Body of pancreas (tissue), 4 donors: ENCODE data around the gene WWC2.

Experiments
- POLR2A ChIP-seq, 3 donors: fragments of 450-650 bp; IDR thresholded peaks; one replicate each; pipeline ENCODE4 v1.6.1; 2016; ENCODE audit warnings: antibody characterized with exemption in 3 of 3, mild to moderate bottlenecking in 2 of 3
- TF ChIP-seq, protein P1 (sequence below), 7 experiments: fragments of 450-650 bp in 4 of 7; fragments of 200-600 bp in 3 of 7; sonication (generic) in 3 of 7; IDR thresholded peaks; one replicate each; pipeline ENCODE4 v1.5.1; 2016 to 2019; ENCODE audit warnings: antibody characterized with exemption in 7 of 7

DNA sequence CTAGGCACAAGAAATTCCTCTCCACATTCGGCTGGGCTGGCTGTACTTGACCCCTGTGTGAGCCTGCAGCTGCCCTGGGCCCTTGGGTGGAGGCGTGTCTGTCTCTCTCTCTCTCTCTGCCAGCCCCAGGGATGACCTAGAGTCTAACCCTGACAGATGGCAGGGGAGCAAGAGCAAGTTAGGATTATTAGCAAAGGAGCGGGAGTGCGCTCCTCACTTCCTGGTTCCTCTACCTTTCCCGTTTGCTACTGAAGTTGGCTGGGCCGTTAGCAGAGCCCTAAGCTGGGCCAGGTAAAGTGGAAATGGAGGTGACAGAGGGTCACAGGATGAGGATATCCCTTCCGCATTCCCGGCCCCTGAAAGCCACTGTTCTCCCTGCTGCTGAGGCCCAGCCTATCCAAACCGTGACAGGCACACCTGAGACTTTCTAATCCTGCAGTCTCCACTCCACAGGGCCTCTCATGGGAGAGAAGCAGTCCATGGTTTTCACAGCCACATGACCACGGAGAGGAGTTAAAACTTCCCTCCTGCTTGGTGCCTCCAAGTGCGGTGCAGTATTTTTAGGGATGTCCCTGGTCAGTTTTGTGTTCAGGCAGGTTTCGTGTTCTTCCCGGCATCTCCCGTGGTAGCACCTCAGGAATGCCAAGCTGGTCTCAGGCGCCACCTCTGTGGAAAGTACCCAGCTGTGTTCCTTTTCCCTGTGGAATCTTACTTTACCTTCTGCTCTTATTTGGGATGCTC, 141.7 kb downstream of the WWC2 start:
- TF ChIP-seq, protein P1, sequence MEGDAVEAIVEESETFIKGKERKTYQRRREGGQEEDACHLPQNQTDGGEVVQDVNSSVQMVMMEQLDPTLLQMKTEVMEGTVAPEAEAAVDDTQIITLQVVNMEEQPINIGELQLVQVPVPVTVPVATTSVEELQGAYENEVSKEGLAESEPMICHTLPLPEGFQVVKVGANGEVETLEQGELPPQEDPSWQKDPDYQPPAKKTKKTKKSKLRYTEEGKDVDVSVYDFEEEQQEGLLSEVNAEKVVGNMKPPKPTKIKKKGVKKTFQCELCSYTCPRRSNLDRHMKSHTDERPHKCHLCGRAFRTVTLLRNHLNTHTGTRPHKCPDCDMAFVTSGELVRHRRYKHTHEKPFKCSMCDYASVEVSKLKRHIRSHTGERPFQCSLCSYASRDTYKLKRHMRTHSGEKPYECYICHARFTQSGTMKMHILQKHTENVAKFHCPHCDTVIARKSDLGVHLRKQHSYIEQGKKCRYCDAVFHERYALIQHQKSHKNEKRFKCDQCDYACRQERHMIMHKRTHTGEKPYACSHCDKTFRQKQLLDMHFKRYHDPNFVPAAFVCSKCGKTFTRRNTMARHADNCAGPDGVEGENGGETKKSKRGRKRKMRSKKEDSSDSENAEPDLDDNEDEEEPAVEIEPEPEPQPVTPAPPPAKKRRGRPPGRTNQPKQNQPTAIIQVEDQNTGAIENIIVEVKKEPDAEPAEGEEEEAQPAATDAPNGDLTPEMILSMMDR (IDR thresholded peaks at IDR 0.05) = no peak
- no peak for TF ChIP-seq POLR2A (IDR thresholded peaks at IDR 0.05)
